Transverse colon (tissue), 4 donors: ENCODE results near the gene AS3MT.

Experiments used
- CTCF ChIP-seq, 5 experiments: fragments of 200-600 bp in 3 of 5; fragments of 450-650 bp in 2 of 5; sonication (generic) in 3 of 5; IDR thresholded peaks; 1 replicate in 2 of 5; 2 replicates in 3 of 5; pipeline ENCODE4 v1.5.1; 2016 to 2017; ENCODE audit warnings: antibody characterized with exemption in 5 of 5, inconsistent platforms in 3 of 5, mild to moderate bottlenecking in 2 of 5, moderate library complexity in 1 of 5
- EP300 ChIP-seq: sonication (generic); formaldehyde crosslinking; IDR thresholded peaks from one replicate; pipeline ENCODE4 v1.6.1; 2017; ENCODE audit warnings: antibody characterized with exemption, low read depth
- POLR2AphosphoS5 ChIP-seq, 3 donors: sonication (generic); formaldehyde crosslinking; IDR thresholded peaks; one replicate each; pipeline ENCODE4 v1.6.1; 2016; ENCODE audit warnings: antibody characterized with exemption in 3 of 3

DNA sequence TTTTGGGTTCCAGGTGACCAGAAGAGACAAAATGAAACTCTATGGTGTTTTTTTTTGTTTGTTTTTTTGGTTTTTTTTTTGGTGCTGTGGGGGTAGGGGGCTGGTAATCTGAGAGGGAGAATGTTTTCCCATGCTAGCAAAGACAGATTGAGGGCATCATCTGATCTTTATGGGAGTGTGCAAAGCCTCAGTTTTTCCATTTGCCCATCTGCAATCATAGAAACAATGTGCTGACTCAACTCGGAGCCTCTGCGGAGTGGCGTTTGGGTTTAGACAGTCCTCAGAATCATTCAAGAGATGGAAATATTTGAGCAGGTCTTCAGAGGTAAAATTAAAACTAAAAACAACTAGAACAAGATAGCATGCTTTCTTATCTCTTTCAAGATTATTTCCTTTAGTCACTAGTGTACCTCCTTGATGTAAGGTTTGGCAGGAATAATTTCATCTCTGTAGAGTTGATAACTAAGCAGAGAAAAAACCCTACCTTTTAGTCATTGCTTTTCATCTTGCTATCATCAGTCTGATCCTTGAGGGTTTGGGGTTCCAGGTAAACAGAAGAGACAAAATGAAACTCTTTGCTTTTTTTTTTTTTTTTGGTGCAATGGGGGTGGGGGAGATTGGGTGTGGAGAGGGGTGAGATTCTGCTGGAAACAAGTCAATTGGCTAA lies 66.8 kb downstream of the AS3MT start:
- TF ChIP-seq CTCF (IDR thresholded peaks at IDR 0.05) (no peak), POLR2AphosphoS5 (IDR thresholded peaks at IDR 0.05) (no peak), EP300 (no peak)
